GM11168 (cell line): Measurements from ENCODE around the gene FUS.
"Not testable (repeated sequence)": the region's sequence is repeated elsewhere in the genome, so short reads cannot be mapped to it uniquely, and the experiment has no call there.

ENCODE experiments used
- in situ Hi-C: fragments of 300-500 bp; cut with MboI; formaldehyde crosslinking; loops from one replicate; pipeline ENCODE4 v1.12.0; 2022; ENCODE audit warnings: low sequenced_read_pairs; ENCODE audit not compliant: unreplicated experiment

Gene FUS

GRCh38 chr16:31143011-31143693, 36.8 kb upstream of the FUS start:
- in situ Hi-C loops: no loop called here

DNA sequence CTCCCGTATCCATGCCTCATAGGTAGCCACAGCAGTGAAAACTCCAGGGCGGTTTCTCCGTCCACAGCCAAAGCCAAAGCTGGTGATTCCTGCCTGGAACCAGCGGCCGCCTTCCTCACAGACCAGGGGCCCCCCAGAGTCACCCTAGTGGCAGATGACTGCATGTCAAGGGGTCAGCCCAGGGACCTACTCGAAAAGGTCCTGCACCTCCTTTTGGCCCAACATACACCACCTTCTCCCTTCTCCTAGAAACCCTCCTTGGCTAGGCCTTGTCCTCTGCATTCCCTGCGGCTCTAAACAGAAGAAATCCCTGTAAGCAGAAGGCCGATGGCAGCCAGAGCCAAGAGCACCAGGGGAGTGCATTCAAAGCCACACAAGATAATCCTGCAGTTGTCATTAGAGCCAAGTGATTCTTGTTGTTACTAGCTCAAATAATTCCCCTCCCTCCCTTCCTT, 36.2 kb upstream of the FUS start:
- in situ Hi-C loops: no loop called here

DNA sequence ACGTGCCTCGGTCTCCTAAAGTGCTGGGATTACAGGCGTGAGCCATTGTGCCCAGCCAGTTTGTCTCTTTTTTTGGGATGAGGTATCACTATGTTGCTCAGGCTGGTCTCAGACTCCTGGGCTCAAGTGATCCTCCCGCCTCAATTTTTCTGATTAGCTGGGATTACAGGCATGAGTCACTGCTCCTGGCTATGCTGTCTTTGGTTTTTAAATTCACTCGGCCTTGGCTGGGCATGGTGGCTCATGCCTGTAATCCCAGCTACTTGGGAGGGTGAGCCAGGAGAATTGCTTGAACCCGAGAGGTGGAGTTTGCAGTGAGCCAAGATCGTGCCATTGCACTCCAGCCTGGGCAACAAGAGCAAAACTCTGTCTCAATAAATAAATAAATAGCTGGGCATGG, 35.5 kb upstream of the FUS start:
- in situ Hi-C loops: not testable (repeated sequence)

DNA sequence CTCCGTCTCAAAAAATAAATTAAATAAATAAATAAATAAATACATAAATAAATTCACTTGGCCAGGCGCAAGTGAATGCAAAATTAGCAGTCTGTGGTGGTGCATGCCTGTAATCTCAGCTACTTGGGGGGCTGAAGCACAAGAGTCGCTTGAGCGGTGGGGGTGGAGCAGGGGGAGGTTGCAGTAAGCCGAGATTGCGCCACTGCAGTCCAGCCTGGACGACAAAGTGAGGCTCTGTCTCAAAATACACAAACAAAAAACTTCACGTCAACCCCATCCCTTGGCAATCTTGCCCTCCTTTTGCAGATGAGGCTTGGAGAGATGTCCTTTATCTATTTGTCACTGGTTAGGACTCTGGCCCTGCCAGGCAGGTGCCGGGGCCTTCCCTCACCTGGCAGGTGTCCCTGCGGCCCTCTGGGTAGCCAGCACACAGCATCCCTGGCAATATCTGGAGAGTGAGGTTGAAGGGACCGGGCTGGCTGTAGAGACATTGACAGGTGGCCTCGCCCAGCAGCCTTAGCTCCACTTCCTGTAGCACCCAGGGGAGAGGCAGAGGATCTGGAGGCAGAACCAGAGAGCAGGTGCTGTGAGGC, 34.4 kb upstream of the FUS start:
- in situ Hi-C loops: no loop called here

DNA sequence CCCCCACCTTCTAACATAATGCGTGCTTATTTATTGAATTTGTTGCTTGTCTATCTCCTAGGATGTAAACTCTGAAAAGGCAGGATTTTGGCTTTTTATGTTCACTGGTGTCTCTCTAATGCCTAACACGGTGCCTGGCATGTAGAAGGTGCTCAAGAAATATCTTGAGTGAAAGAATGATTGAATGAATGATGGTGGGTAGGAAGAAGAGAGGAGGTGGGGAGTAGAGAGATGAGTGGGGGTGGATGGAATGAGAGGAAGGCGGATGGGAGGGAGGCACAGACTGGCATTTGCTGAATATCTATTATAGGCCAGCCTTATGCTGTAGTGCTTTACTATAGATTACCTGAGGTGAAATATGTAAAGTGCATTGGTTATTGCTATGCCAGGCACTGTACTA, 32.4 kb upstream of the FUS start:
- in situ Hi-C loops: no loop called here

GRCh38 chr16:31148281-31148728, 31.6 kb upstream of the FUS start:
- in situ Hi-C loops: no loop called here

GRCh38 chr16:31148896-31149295, 31.0 kb upstream of the FUS start:
- in situ Hi-C loops: no loop called here

DNA sequence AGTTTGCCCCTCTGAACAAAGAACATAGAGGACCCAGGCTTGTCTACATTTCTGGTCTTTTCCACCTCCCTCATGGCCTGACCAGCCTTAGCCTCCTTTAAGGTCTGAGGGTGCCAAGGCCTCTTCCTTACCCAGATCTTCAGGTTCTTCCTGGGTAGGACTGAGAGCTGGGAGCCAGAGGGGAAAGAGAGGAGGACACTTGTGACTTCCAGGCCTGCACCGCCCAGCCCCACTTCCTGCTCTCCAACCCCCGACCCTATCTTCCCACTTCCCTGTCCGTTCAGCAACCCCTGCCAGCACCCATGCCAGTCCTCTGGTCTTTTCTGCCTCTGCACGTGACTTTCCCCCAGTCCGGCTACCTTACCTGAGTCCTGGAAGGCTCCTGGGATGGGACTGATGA, 30.6 kb upstream of the FUS start:
- in situ Hi-C loops: no loop called here

DNA sequence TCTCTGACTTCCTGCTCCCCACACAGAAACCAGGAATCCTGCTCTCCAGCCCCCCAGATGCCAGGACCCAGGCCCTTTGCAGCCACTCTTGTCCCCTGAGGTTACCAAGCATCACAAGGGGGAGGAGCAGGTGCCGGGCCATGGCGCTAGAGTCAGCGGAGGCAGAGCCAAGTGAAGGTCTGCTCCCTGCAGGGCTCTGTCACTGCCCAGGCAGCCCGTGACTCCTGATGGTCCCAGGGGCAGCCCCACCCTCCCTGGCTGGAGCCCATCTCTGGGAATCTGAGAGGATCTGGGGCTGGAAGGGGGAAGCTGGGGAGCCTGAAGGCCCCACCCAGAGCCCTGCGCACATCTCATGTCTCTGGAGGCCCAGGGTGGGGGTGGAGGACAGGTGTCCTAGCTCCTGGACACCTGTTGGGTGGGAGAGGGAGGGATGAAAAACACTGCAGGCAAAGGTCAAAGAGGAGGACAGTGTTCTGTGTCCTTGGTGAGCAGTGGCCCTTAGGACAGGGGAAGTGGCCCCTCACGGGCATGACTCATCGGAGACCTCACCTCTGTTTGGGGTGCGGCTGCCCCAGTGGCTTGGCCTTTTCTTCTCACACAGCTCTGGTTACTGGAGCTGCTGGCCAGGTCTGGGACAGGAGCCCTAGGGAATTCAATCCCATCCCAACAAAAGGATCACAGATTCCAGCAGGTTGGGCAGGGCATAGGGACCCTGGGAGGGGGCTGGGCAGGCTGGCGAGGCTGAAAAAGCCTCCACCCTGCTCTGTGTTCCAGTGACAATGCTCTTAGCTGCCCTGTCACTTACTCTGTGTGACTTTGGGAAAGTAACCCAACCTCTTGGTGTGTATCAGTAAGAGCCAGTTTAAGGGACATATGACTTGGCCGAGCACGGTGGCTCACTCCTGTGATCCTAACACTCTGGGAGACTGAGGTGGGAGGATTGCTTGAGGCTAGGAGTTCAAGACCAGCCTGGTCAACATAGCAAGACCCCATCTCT, 29.7 kb upstream of the FUS start, which contains the start of gene PRSS36:
TSS of gene PRSS36 (minus strand) at position 173 of the 997 bp plus-strand sequence. CDS start at position 142, 31 bp downstream.
- in situ Hi-C loops: no loop called here

DNA sequence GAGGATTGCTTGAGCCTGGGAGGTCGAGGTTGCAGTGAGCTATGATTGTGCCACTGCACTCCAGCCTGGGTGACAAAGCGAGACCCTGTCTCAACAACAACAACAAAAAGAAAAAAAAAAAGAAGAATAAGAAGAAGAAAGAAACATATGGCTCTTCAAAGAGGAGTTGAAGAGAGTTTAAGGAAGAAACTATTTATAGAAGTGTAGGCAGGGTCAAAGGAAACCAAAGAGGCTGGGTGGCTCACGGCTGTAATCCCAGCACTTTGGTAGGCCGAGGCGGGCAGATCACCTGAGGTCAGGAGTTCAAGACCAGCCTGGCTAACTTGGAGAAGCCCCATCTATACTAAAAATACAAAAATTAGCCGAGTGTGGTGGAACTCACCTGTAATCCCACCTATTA, 29.0 kb upstream of the FUS start:
- in situ Hi-C loops: not testable (repeated sequence)

GRCh38 chr16:31157136-31157535, 22.8 kb upstream of the FUS start:
- in situ Hi-C loops: no loop called here

DNA sequence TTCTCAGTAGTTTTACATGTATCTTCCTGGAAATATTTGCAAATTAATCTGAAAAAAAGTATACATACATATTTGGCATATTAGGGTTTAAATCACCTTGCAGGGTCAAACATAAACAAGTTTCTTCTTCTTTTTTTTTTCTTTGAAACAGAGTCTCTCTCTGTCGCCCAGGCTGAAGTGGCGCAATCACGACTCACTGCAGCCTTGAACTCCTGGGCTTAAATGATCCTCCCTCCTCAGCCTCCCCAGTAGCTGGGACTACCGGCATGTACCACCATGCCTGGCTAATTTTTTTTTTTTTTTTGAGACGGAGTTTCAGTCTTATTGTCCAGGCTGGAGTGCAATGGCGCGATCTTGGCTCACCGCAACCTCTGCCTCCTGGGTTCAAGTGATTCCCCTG, 12.6 kb upstream of the FUS start:
- in situ Hi-C loops: no loop called here

DNA sequence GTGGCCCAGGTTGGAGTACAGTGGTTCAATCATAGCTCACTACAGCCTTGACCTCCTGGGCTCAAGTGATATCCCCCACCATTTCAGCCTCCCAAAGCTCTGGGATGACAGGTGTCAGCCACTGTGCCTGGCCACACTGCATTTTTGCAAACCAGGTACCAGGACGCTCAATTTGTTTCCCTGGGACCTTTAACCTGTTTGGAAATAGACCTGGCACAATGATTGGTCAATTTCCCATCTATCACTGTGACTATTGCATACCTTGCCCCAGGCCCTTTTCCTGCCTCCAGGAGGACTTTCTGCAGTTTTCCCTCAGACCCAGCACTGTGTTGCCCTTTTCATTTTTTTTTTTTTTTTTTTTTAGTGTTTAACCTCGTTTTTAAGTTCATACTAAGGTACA, 11.1 kb upstream of the FUS start:
- in situ Hi-C loops: no loop called here

- in situ Hi-C loops: not testable (repeated sequence)
These were observed 9.9 kb upstream of the FUS start for GRCh38 chr16:31170048-31170447.

GRCh38 chr16:31177136-31177535, 2.8 kb upstream of the FUS start:
- in situ Hi-C loops: no loop called here

DNA sequence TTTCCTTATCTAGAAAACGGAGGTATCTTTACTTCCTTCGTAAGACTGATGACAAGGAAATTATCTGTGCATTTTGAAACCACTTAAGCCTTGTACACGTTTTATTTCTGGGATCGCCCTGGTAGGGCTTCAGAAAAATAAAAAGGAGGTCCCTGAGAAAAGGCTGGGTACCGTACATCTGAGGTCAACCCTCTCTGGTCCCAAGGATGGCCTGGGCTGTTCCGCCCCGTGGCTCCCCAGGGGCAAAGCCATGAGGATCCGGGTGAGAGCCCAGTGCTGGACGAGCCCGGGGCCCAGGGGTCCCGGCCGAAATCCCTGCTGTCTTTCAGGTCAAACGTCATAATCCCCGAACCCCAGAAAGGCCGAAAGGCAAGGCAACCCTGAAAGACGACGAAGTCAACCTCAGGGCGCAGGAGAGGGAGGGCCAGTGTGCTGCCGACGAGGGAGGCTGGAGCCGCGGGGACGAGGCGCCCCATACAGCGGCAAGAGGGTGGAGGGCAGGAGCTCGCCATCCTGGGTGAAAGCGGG, 656 bp upstream of the FUS start:
- in situ Hi-C loops: no loop called here

- in situ Hi-C loops: no loop called here
These were observed 1.3 kb downstream of the FUS start for GRCh38 chr16:31181102-31181830.

- in situ Hi-C loops: no loop called here
These were observed 2.5 kb downstream of the FUS start for GRCh38 chr16:31182391-31182790.

- in situ Hi-C loops: no loop called here
These were observed 3.8 kb downstream of the FUS start for GRCh38 chr16:31183432-31184428.
